Renal cortical epithelial cell (primary cell): ENCODE data around the gene SPATA4. TPM values are rescaled to one million over a fixed set of nuclear protein-coding genes. Genes with fewer than 3 reads are reported as not detected.
"Not testable (repeated sequence)": the region's sequence is repeated elsewhere in the genome, so short reads cannot be mapped to it uniquely, and the experiment has no call there.

Source experiments
- DNase-seq: peaks from one replicate; pipeline ENCODE4 v3.0.0-alpha.2; 2011; ENCODE audit warnings: low read depth
- total RNA-seq: library from RNA; depleted of rRNA; stranded (reverse); fragments of >200 nt; gene quantifications from 2 replicates; pipeline ENCODE4 v1.2.3, GENCODE V29; 2014

The SPATA4 gene
- 0.65 and 1.2 TPM in 2 replicates for total RNA-seq

DNA sequence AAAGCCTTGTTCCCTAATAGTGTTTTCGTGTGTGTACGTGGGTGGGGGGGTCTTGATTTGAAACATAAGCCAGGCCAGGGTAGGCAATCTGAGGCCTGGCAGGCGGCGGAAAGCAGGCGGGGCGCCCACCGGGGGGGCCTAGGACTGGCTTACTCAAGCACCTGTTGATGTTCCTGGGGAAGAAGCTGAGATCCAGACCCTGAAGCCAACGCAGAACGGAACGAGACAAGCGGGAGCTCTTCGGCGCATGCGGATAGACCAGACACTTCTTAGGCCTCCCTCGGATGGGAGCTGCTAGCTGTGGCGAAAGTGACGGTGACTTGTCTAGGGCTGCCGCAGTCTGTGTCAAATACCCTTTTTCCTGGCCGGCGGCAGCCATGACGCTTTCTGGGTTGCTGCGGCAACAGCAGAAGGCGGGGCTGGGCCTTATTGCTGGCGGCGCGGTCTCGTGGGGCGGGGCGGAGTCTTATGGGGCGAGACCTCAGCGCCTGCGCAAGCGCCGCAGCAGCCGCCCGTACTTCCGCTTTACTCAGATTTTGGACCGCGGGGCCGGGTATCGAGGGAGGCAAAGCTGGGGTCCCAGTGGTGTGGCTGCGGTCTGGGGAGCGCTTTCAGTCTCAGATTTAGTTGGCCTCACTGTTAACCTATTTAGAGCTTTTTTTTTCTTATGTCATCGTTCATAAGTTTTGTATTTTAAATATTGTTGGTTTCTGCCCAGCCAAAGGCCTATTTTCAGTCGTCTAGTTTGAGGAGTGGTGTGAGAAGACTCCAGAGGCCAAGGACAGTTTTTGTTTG is at the start of gene SPATA4:
Gene SPATA4, minus strand, starts transcription at position 402 of the 795 bp plus-strand sequence. Its CDS starts 23 bp downstream, at position 379.
- peak; percentile 79 for DNase-seq

DNA sequence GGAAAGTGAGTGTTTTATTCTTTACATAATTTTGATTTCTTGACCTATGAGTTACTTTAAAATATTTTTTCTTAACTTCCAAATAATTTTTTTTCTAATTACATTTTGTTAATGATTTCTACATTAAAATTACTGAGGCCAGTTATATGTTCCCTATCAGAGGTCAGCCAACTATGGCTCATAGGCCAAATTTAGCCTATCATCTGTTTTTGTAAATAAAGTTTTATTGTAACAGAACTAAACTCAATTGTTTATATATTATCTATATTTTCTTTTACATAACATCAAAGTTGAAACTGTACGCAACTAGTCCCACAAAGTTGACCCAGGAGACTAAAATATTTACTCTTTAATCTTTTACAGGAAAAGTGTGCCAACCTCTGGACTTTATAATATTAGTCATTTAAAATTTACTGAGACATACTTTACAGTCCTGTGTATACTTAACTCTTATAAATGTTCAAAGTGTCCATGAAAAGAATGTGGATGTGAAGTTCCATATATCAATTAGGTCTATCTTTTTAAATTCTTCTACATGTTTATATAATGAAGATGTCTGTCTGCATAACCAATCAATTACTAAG is 47.5 kb upstream of the SPATA4 start:
- DNase-seq: no peak

DNA sequence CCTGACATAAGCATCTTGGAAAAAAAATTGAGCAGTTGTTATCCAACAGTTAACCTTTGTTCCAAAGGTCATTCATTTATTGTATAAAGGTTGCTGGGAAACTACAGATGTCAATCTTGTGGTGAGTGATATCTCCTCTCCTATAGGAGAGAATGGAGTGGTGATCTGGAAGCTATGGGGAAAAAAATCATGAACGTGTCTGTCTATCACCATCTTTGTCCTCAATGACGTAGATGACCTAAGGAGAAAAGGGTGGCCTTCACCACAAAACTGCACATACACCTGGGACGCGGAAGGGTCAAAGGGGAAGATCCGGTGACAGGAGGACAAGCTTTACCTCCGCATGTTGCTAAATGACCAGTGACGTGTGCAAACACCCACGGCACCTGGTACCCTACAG is 46.3 kb upstream of the SPATA4 start:
- no peak for DNase-seq

DNA sequence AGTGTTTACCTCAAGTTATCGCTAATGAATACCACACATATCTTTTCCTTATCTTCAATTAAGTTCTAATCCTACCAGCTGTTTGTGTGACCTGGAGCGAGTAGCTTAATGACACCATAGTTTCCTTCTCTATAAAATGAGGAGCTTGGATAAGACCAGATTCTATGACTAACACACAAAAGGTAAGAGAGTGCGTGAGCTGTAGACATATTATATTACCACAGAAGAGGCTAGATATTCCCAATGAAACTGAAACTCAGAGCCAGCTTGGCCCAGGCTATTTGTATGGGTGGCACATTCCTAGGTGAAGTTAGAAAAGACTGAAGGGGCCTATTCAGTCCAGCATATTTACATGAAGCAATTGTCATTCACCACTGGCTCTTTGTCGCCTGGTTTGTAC is 43.4 kb upstream of the SPATA4 start:
- DNase-seq: peak; percentile 45

DNA sequence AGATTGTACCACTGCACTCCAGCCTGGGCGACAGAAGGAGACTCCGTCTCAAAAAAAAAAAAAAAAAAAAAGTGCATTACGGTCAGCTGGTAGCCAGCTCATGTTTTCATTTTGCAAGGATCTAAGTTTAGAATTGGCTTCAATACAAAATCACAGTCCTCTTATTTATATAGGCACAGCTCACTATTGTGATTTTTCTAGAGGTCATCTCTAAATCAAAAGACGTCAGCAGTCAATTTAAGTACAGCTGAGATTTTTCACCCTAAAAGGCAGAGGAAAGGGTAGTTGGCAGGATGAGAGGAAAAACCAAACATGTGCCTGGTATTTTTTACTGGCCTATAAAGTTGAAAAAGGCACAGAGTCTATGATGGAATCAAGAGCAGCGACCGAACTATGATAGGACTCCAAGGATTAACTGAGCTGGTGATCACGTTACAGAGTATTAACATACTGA is 42.8 kb upstream of the SPATA4 start:
- no peak for DNase-seq

DNA sequence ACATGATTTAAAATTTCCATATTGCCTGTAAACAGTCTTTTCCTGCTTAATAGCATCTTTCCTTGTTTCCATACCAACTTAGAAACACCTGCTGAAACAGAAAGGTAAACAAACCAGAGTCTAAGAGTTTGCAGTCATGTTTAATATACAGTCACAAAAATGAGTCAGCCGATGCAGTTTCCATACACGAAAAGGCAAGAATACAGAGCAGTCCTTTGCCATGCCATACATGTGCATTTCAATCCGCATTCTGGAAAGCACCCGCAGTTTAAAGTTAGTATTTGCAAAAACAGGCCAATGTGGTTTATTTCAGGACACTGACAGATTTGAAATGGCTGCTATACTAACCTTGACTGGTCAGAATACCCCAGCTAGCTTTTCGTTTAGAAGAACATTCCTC is 41.6 kb upstream of the SPATA4 start:
- DNase-seq: peak; percentile 23

DNA sequence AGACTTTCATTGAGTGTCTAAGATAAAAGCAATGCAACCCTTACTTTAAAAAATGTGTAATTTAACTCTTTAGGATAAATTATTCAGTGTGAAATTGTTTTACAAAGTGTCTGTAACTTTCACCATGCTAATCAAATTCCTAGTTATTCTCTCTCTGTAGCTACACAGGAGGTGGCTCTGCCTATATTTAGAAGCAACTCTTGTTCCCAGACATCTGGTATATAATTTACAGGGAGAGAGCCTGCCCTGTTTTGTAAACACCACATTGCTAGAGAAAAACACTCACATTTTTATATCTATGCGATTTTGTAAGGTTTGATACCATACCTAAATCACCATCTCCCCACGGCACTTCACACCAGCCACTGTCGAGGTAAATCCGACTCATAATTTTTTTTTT is 35.5 kb upstream of the SPATA4 start:
- peak; percentile 36 for DNase-seq

DNA sequence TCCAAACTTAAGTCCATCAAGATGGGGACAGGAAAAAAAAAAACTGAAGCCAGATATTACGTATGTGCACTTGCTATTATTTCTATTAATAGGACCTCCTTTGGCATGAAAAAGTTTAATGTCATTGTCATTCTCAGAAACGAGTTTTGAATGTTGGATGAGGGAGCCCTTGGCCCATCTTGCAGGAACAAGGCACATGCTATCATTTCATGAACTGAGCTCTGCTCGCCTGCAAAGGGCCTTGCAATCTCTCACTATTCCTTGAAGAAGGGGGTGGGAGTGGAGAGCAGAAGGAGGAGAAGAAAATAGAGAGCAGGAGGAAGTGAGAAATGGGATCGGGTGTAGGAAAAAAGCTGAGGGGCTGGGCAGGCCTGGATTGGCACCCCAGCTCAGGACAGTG is 34.3 kb upstream of the SPATA4 start:
- no peak for DNase-seq

DNA sequence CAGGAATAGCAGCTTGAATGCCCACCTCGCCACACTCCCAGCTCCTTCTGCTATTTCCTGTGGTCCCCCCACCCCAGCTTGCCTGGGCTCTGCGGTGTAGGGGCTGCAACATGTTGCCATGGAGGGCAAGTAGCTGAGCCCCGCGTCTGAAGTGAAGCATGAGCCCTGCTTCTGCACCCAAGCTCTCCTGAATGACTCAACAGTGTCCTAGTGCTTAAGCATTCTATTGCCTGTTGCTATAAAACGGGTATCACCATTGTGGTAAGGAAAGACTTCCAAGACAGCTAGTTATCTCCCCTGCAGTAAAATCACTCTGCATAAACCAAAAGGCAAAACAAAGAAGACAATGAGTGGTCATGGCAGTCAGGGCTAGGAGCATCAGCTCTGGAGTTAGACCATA is 31.4 kb upstream of the SPATA4 start:
- peak; percentile 24 for DNase-seq

DNA sequence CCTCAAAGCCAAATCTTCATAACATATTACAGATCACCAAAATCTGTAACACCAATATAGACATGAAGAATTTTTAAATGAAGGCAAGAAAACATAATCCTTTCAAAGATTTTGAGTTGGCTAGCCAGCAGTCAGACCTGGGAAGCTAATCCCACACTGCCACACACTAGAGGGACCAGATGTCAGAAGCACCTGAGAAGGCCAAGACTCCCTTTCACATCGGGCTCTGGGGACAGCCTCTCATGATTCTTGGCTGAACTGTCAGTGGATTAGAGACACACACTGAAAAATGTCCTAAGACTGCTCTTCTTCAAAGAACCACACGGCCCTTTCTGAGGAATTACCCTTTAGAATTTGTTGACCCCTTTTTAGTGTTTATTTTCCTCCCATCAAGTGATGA is 28.2 kb upstream of the SPATA4 start:
- no peak for DNase-seq

DNA sequence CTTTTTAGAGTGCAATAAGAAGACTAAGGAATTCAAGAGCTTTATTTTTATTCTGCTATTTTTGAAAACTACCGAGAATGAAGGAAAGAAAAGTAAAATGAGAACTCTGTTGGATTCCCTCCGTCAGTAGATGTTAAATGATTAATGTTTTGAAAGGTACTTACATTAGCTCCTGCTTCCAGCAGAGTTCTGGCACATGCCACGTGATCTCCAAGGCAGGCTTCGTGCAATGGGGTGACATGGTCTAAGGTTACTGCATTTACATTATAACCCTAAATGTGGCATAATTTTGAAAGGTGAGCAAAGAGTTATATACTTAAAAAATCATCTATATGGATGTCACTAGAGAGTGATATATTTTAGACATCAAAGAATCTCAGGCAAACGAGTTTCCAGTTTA is 26.8 kb upstream of the SPATA4 start:
- no peak for DNase-seq

DNA sequence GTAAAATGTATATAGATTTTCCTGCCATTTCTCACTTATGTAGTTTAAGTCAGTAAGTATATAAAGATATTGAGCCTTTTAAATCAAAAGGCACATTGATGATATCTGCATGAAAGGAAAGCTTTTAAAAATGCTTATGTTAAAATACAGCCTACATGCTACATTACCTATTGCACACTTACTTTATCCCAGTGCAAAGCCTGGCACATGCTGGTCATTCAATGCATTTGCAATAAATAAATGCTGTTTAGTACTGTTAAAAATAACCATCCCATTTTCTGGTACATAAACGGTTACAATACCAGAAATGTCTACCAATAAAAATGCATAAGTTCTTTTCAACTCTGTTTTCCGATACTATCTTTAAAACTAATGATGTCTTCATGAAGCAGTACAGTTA is 22.1 kb upstream of the SPATA4 start:
- no peak for DNase-seq

DNA sequence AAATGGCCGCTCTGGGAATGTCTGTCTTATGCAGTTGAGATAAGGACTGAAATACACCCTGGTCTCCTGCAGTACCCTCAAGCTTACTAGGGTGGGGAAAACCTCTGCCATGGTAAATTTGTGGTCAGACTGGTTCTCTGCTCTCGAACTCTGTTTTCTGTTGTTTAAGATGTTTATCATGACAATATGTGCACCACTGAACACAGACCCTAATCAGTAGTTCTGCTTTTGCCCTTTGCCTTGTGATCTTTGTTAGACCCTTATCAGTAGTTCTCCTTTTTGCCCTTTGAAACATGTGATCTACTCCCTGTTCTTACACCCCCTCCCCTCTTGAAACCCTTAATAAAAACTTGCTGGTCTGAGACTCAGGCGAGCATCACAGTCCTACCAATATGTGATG is 17.0 kb upstream of the SPATA4 start:
- DNase-seq: not testable (repeated sequence)

DNA sequence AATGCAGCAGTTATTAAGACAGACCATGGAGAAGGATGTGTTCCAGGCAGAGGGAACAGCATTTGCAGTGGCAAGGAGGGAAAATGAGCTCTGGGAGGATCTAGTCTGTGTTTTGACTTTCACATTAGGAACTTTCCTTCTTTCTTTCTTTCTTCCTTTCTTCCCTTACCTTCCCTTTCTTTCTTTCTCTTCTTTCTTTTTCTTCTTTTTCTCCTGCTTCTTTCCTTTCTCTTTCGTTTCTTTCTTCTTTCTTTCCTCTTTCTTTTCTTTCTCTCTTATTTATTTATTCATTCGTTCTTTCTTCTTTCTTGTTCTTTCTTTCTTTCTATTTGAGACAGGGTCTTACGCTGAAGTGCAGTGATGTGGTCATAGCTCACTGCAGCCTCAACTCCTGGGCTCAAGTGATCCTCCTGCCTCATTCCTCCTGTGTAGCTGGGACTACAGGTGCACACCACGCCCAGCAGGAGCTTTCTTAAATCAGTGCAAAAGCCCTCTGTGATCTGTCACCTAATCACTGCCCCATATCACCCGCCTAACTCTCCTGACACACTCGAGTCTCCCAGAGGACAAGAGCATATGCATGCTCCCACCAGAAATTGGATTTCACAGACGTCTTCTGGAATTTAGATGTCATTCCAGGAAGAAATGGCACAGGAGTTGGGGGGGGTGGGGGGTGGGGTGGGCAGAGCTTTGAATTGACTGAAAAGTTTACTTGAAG is 15.4 kb upstream of the SPATA4 start:
- no peak for DNase-seq

DNA sequence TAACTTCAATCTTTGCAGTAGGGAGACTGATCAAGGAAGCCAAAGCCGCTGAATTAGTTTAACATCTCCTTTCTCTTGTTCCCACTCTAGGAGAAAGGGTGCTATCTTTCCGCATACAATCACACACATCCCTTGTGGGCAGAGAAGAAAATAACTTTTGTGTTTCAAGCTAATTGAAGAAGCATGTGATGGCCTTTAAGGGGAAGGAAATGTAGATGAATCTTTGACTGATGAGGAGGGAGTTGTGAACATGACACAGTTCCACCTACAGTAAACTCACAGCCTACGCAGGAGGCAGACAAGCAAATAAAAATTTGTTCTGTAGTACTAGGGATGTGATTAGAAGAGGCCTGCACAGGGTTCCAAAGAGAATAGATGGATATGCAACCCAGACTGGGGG is 14.7 kb upstream of the SPATA4 start:
- DNase-seq: no peak

DNA sequence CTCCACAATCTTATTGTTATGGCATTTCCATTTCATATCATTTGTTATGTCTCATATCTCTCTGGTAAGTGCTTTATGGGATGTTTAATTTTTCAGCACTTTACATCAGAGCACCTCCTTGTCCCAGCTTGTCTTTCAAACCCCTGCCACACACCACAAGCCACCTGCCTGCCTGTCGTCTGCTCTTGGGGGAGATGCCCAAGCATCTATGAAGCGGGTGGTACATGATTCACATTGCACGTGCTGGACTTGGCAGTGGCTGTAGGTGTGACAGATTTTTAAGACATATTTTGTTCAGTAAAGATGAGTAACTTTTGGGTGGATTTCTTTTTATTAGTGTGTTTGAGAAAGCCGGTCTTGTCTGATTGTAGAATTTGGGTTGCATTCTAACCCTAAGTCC is 14.2 kb upstream of the SPATA4 start:
- DNase-seq: no peak

DNA sequence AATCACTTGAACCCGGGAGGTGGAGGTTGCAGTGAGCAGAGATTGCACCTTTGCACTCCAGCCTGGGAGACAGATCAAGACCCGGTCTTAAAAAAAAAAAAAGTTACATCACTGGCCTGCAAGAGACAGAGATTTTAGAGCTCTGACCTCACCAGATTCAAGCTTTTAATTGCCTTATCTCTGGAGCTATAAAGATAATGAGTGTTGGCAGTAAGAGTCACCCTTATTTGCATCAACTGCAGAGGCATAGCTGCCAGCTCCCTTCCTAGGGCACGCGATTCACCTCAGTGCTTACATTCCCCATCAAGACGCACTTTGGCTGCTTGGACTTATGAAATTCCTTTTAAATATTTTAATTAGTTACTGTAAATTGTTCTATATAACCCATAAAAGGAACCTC is 12.5 kb upstream of the SPATA4 start:
- no peak for DNase-seq

DNA sequence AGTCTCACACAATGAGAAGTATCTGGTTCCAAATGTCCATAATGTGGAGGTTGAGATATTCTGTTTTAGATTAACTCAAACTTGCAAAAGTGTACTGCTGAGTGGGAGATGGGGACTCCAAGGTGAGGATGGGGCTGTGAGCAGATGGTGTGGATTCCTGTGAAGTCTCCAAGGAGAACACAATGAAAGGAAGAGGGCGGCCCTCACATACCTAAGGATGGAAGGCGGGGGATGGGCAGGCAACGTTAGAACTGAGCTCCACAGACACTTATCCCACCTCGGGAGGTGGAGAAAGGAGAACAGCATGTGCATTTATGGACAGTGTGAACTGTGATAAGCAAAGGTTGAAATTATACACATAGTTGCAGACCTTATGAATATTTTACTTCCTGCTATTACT is 9.9 kb upstream of the SPATA4 start:
- DNase-seq: no peak

DNA sequence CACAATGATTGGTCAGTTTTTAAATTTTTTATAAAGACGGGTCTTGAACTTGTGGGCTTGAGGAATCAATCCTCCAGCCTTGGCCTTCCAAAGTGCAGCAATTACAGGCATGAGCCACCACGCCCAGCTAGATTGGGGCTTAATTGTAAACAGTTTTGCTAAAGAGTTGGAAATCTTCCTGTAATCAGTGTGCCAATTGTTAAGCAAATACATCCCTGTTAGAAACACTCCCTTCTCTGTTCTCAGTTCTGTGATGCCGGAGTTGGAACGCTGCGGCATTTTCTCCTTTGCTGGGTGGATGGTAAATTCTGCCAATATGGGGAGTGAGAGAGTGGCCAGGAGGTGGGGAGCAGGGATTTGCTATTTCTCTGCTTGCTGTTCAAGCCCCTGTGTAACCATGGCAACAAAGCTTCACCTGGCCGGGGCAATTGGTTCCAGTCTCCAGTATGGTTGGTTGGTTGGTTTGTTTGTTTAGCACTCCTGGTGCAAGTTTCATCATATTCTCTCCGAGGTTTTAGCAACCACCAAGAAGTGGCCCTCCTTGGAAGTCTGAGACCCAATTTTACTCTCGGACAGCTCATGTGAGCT is 3.0 kb upstream of the SPATA4 start:
- DNase-seq: no peak

DNA sequence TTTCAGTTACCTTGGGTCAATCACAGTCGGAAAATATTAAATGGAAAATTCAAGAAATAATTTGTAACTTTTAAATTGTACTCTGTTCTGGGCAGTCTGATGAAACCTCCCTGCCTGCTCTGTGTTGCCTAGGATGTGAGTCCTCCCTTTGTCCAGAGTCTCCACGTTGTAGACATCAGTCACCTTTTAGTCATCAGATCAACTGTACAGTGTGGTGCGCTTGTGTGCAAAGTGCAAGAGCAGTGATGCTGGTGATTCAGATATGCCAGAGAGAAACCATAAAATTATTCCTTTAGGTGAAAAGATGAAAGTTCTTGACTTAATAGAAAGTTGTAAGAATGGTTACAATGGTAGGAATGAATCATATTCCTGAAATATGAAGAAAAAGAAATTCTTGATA is 1.4 kb downstream of the SPATA4 start:
- peak; percentile 79 for DNase-seq

DNA sequence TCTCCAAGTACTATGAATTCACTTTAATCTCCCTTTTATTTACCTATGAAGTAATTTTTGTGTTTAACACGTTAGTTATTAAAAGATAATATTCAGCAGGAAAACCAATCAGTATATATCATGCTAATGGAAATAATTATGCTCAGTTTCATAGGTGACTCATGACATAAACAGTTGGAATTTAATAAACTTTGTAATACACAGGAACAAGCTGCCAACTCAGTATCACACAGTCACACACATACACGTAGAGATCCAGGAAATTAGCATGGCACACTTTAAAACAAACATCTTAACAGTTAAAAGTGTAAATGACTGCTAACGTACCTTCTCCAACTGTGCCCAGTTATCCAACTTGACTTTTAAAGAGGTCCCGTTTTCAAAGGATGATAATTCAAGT is 2.3 kb downstream of the SPATA4 start:
- DNase-seq: peak; percentile 55

DNA sequence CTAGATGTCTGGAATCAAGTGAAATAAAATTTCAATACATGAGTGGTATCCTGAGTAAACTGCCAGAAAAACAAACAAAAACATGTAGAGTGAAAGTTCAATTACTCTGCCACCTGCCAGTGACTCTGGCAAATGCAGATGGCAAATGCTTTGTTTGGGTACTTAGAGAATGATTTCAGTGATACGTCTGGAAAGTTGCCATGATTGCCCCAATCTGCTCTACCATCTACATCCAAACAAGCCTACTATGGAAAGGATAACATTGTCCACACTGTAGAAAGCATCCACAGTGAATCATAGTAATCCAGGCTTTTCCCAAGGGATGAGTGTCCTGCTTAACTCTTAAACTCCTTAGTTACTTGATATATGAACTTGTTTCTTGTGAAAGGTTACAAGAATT is 3.4 kb downstream of the SPATA4 start:
- peak; percentile 26 for DNase-seq
